Mononuclear cell (primary cell): ENCODE measurements around the gene HOOK1. TPM values are rescaled to one million over a fixed set of nuclear protein-coding genes. Genes with fewer than 3 reads are reported as not detected.

Experiments used
- H3K27me3 ChIP-seq: 2 replicates; pipeline ENCODE4 v1.6.0; 2011; ENCODE audit warnings: low read length, control low read depth; ENCODE audit not compliant: insufficient read depth
- H3K4me1 ChIP-seq: 2 replicates; pipeline ENCODE4 v1.5.1; 2011; ENCODE audit warnings: mild to moderate bottlenecking, low read length, control low read depth; ENCODE audit not compliant: insufficient read depth
- H3K4me3 ChIP-seq: 2 replicates; pipeline ENCODE4 v1.5.1; 2011; ENCODE audit warnings: mild to moderate bottlenecking, low read length, moderate library complexity
- H3K9me3 ChIP-seq: 2 replicates; pipeline ENCODE4 v1.5.1; 2011; ENCODE audit warnings: low read depth, mild to moderate bottlenecking, control low read depth, low read length
- total RNA-seq: library from RNA; depleted of rRNA; stranded (reverse); fragments of >200 nt; gene quantifications from one replicate; pipeline ENCODE4 v1.2.3, GENCODE V29; 2012

The HOOK1 gene
- total RNA-seq = 8.8 TPM

DNA sequence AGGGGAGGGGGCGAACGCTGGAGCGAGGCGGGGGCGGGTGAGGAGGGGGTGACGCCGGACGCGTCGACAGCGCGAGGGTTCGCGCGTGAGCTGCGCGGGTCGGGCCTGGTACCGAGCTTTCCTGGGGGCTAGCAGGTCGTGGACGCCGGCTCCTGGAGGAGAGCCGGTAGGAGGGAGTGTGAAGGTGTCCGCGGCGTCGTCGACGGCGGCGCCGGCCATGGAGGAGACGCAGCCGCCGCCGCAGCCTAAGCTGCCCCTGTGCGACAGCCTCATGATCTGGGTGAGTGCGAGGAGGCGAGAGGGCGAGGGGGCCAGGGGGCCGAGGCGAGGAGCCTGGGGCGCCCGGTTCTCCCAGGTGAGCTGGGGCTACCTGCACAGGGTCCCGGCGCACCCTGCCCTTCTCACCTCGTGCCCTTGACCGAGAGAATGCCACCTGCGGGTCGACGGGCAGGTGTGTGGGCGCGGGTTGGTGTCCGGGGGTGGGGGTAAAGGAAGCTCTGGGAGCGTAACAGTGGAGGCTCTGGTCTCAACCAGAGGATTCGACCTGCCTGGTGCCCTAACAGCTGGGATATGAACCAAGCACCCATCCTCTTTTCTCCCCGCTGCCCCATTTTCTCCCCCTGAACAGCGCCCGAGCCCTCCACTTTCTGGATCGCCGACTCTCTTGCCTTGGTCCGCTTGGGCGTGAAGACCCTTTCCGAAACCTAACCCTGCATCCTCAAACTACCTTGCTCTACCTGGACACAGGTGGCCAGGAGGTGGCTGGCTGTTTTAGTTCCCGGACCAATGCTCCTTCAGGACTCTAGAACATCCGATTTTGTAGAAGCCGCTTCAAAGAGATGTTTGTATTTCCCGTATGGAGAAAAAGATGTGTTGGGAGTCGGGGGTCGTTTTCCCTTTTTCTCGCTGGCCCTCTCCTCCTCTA lies at the start of gene HOOK1:
HOOK1 (plus strand) TSS at position 49 of the 925 bp plus-strand sequence; CDS start at position 218, 169 bp downstream.
- H3K4me3 ChIP-seq = peak within 1 kb of the TSS; percentile 37
- peaks cover 10% of the 10 kb centered on the region for H3K4me1 ChIP-seq
- no peaks in the 10 kb centered on the region for H3K9me3 ChIP-seq
- H3K27me3 ChIP-seq = peaks cover 37% of the 10 kb centered on the region

DNA sequence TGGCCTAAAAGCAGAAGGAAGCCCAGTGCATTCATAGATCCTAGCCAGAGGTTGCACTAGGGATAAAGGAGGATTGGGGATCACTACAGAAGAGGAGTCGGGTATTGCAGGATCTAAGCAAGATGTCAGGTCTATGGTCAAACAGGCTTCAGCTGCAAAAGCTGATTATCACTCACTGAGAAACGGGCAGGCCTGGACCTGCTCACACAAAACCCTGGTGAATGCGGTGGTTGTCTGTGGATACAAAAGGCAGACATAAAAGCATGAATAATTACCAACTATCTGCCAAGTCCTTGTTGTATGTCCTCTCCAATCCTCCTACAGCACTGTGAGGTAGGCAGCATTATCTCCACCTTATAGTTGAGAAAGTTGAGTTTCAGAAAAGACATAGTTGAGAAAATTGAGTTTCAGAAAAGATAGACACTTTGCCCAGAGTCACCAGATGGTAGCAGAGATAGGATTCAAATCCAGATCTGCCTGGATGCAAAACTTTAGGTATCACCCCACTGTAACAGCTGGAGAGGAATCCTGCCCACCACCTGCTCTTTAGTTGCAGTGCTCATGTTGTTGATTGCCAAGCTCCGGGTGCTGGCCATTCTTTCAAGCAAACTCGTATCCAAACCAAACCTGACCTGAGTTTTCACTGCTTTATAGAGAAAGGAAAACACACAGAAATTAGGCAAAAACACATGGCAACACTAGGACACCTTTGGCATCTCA lies 49.6 kb upstream of the HOOK1 start:
- Histone ChIP-seq H3K9me3 (no peaks in the 10 kb centered on the region), H3K4me1 (no peaks in the 10 kb centered on the region), H3K27me3 (no peaks in the 10 kb centered on the region), H3K4me3 (no peak overlapping the region)

GRCh38 chr1:59766227-59766855 lies 48.4 kb upstream of the HOOK1 start:
- Histone ChIP-seq H3K9me3 (no peaks in the 10 kb centered on the region), H3K27me3 (no peaks in the 10 kb centered on the region), H3K4me1 (no peaks in the 10 kb centered on the region), H3K4me3 (no peak overlapping the region)

- Histone ChIP-seq H3K4me1 (no peaks in the 10 kb centered on the region), H3K4me3 (no peak overlapping the region), H3K27me3 (no peaks in the 10 kb centered on the region), H3K9me3 (no peaks in the 10 kb centered on the region)
Observed at GRCh38 chr1:59767119-59767518, 47.6 kb upstream of the HOOK1 start.

GRCh38 chr1:59768792-59769735 lies 45.7 kb upstream of the HOOK1 start:
- Histone ChIP-seq H3K4me3 (no peak overlapping the region), H3K4me1 (no peaks in the 10 kb centered on the region), H3K27me3 (no peaks in the 10 kb centered on the region), H3K9me3 (no peaks in the 10 kb centered on the region)

DNA sequence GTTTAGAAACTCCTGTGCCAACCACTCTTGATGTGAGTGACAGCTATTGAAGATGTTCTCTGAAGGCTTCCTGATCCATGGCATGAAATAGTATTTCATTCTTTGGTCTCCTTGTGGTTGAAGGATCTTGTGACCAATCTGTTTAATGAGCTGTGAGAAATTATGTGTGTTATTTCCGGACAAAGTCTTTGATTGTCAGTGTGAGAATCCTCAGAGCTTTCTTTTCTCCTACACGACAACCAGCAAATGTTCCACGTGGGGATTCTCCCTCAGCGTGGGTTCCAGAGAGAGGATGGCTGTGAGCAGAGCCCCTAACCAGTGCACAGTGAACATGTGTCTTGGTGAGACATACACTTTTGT lies 45.0 kb upstream of the HOOK1 start:
- no peaks in the 10 kb centered on the region for H3K27me3 ChIP-seq
- no peak overlapping the region for H3K4me3 ChIP-seq
- no peaks in the 10 kb centered on the region for H3K4me1 ChIP-seq
- H3K9me3 ChIP-seq = no peaks in the 10 kb centered on the region

DNA sequence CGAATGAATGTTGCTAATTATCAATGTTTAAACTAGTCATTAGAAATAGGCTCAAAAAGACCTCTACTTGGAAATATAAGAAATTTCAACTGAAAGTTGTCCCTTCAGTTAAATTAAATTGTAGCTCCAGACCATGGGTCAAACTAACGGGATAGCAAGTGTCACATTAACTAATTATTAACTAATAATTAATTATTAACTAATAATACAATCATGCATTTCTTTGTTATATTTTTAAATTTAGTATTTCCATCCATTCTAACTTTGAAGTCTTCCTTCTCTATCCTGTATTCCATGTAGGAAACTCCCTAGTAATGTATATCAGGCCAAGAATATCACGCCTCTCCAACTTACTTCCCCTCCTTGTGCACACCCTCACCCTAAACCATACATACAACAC lies 43.4 kb upstream of the HOOK1 start:
- no peaks in the 10 kb centered on the region for H3K4me1 ChIP-seq
- H3K27me3 ChIP-seq = no peaks in the 10 kb centered on the region
- H3K4me3 ChIP-seq = no peak overlapping the region
- H3K9me3 ChIP-seq = no peaks in the 10 kb centered on the region

GRCh38 chr1:59775480-59775879 lies 39.3 kb upstream of the HOOK1 start:
- H3K4me3 ChIP-seq = no peak overlapping the region
- no peaks in the 10 kb centered on the region for H3K9me3 ChIP-seq
- H3K27me3 ChIP-seq = no peaks in the 10 kb centered on the region

DNA sequence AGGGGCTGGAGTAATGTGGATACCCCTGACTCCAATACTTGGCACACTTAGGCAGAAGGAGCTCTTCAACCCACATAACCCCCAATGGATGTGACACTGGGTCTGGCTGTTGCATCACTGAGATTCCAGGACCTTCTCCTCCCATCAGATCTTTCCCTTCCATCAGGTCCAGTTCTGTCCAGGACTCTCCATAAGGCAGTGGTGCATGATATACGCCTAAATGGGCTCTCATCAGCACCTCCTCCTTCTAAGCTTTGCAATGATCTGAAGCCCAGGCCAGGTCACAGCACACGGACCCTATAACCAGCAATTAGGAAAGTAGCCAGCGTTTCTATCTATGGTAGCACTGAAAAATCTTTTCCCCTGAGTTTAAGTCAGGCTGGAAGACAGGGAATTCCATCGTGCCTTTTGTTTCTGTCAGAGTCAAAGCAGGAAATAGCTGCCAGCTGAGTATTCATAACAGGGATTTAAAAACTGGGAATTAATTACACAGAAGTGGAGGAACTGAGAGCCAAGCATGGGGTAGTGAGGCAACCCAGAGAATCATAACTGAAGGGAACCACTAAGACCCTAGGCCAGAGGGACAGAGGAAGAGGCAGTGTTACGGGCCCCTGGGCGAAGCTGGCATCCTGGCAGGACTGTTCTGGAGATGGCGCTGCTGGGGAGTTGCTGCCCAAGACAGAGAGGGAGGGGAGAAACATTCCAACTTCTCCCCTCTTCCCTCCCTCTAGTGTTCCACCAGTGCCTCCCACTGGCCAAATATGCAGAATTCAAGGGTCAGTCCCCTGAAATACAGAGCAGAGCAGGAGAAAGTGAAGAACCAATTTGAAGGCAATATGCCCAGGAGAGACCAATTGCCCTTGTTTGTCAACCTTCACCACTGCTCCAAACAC lies 37.5 kb upstream of the HOOK1 start:
- no peaks in the 10 kb centered on the region for H3K27me3 ChIP-seq
- no peaks in the 10 kb centered on the region for H3K9me3 ChIP-seq
- H3K4me1 ChIP-seq = no peaks in the 10 kb centered on the region

More at GRCh38 chr1:59775480-59775879, 39.3 kb upstream of the HOOK1 start:
- H3K4me1 ChIP-seq = no peaks in the 10 kb centered on the region

DNA sequence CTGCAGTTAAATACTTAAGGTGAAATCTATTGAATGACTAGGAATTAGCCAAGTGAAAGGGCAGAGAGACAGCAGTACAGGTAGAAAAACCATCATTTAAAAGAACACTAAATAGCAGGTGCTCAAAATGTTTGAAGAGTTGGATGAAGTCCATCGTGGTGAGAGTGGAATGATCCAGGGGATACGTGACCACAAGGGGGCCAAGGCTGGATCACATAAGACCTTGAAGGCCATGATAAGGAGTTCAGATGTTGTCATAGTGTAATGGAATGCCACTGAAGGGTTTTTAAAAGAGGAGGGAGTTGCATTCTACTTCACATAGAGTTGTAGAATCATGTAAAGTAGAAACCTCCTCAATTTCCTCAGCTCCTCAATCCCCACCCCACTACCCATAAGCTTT lies 34.8 kb upstream of the HOOK1 start:
- no peak overlapping the region for H3K4me3 ChIP-seq
- no peaks in the 10 kb centered on the region for H3K9me3 ChIP-seq
- H3K4me1 ChIP-seq = no peaks in the 10 kb centered on the region
- no peaks in the 10 kb centered on the region for H3K27me3 ChIP-seq

More for the DNA sequence above, 37.5 kb upstream of the HOOK1 start:
- H3K4me3 ChIP-seq = no peak overlapping the region

DNA sequence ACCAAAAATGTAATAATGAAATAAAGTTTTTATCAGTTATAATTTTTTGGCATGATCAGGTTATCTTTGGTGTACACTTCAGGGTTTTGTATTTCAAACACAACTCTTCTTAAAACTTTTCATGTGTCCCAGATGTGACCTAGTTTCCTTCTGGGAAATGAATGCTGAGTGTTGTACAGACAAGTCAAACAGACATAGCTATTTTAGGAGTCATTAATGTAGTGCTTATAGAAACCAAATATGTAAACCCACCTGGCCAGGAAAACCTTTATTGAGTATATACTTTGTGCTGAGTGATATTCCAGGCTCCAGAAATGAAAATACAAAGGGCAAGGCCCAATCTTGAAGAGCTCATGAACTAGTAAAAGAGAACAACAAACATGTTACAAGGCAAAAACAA lies 25.9 kb upstream of the HOOK1 start:
- H3K27me3 ChIP-seq = peaks cover 3% of the 10 kb centered on the region
- H3K4me3 ChIP-seq = no peak overlapping the region
- no peaks in the 10 kb centered on the region for H3K4me1 ChIP-seq
- peaks cover 16% of the 10 kb centered on the region for H3K9me3 ChIP-seq

- Histone ChIP-seq H3K27me3 (peaks cover 2% of the 10 kb centered on the region), H3K4me3 (no peak overlapping the region)
Observed at GRCh38 chr1:59798600-59798999, 16.1 kb upstream of the HOOK1 start.

GRCh38 chr1:59803458-59804038 lies 11.2 kb upstream of the HOOK1 start:
- H3K4me3 ChIP-seq = no peak overlapping the region
- no peaks in the 10 kb centered on the region for H3K4me1 ChIP-seq
- H3K27me3 ChIP-seq = no peaks in the 10 kb centered on the region
- H3K9me3 ChIP-seq = no peaks in the 10 kb centered on the region

More at GRCh38 chr1:59798600-59798999, 16.1 kb upstream of the HOOK1 start:
- Histone ChIP-seq H3K9me3 (peaks cover 8% of the 10 kb centered on the region), H3K4me1 (no peaks in the 10 kb centered on the region)
